ENCODE measurements around the gene MAP2K5. TPM values are rescaled to one million over a fixed set of nuclear protein-coding genes. Genes with fewer than 3 reads are reported as not detected.

The MAP2K5 gene
- total RNA-seq, 4 donors from 2014 or later = 8.0 to 14.0 (median 9.1) TPM

- intact Hi-C loops (cut with DNase I; ENCODE audit: low total_unique reads) = no loop called here
- WGBS, 2 donors = 87 to 88% methylated on average over 7 of the region's 7 CpGs
- TF ChIP-seq POLR2A (IDR thresholded peaks at IDR 0.05) (no peak), CTCF (IDR thresholded peaks at IDR 0.05) (no peak)
- DNase-seq (ENCODE audit: low spot score in 2 of 2) = no peak
- H3K4me3 ChIP-seq (ENCODE audit: low read depth, poor library complexity, severe bottlenecking) = no peak overlapping the region
These were observed 228.8 kb downstream of the MAP2K5 start for GRCh38 chr15:67771189-67771800.

- no peak overlapping the region for H3K4me3 ChIP-seq (ENCODE audit: low read depth, poor library complexity, severe bottlenecking)
- TF ChIP-seq POLR2A (IDR thresholded peaks at IDR 0.05) (no peak), CTCF (IDR thresholded peaks at IDR 0.05) (no peak)
- intact Hi-C loops (cut with DNase I; ENCODE audit: low total_unique reads) = no loop called here
- 93 to 99% methylated on average over 3 of the region's 3 CpGs for WGBS, 2 donors
- DNase-seq (ENCODE audit: low spot score in 2 of 2) = no peak
These were observed 232.1 kb downstream of the MAP2K5 start for GRCh38 chr15:67774626-67775025.

GRCh38 chr15:67775250-67775649 lies 232.7 kb downstream of the MAP2K5 start:
- 92 to 94% methylated on average over 2 of the region's 2 CpGs for WGBS, 2 donors
- H3K4me3 ChIP-seq (ENCODE audit: low read depth, poor library complexity, severe bottlenecking) = no peak overlapping the region
- intact Hi-C loops (cut with DNase I; ENCODE audit: low total_unique reads) = no loop called here
- TF ChIP-seq POLR2A (IDR thresholded peaks at IDR 0.05) (no peak), CTCF (IDR thresholded peaks at IDR 0.05) (no peak)
- no peak for DNase-seq (ENCODE audit: low spot score in 2 of 2)

GRCh38 chr15:67775998-67776397 lies 233.5 kb downstream of the MAP2K5 start:
- no peak overlapping the region for H3K4me3 ChIP-seq (ENCODE audit: low read depth, poor library complexity, severe bottlenecking)
- intact Hi-C loops (cut with DNase I; ENCODE audit: low total_unique reads) = no loop called here
- TF ChIP-seq POLR2A (IDR thresholded peaks at IDR 0.05) (no peak), CTCF (IDR thresholded peaks at IDR 0.05) (no peak)
- no peak for DNase-seq (ENCODE audit: low spot score in 2 of 2)
- WGBS, 2 donors = 89 to 93% methylated on average over 3 of the region's 3 CpGs

GRCh38 chr15:67776600-67776999 lies 234.1 kb downstream of the MAP2K5 start:
- 84 to 88% methylated on average over 3 of the region's 3 CpGs for WGBS, 2 donors
- TF ChIP-seq POLR2A (IDR thresholded peaks at IDR 0.05) (no peak), CTCF (IDR thresholded peaks at IDR 0.05) (no peak)
- H3K4me3 ChIP-seq (ENCODE audit: low read depth, poor library complexity, severe bottlenecking) = no peak overlapping the region
- no peak for DNase-seq (ENCODE audit: low spot score in 2 of 2)
- intact Hi-C loops (cut with DNase I; ENCODE audit: low total_unique reads) = no loop called here

- no peak for DNase-seq (ENCODE audit: low spot score in 2 of 2)
- TF ChIP-seq CTCF (IDR thresholded peaks at IDR 0.05) (no peak), POLR2A (IDR thresholded peaks at IDR 0.05) (no peak)
- intact Hi-C loops (cut with DNase I; ENCODE audit: low total_unique reads) = no loop called here
- H3K4me3 ChIP-seq (ENCODE audit: low read depth, poor library complexity, severe bottlenecking) = no peak overlapping the region
- 68 to 72% methylated on average over 5 of the region's 5 CpGs for WGBS, 2 donors
These were observed 234.6 kb downstream of the MAP2K5 start for GRCh38 chr15:67777071-67777470.
